Stimulated activated CD4-positive, alpha-beta T cell treated with anti-CD3 and anti-CD28 coated beads, TNF-alpha, amount 100 ng/mL, for 4 hours (primary cell): ENCODE results near the gene ACTRT2.

ENCODE experiments used
- DNase-seq, 3 experiments: peaks; one replicate each; pipeline ENCODE4 v3.0.0-alpha.2; 2020; ENCODE audit warnings: low read depth in 3 of 3

ACTRT2 gene

DNA sequence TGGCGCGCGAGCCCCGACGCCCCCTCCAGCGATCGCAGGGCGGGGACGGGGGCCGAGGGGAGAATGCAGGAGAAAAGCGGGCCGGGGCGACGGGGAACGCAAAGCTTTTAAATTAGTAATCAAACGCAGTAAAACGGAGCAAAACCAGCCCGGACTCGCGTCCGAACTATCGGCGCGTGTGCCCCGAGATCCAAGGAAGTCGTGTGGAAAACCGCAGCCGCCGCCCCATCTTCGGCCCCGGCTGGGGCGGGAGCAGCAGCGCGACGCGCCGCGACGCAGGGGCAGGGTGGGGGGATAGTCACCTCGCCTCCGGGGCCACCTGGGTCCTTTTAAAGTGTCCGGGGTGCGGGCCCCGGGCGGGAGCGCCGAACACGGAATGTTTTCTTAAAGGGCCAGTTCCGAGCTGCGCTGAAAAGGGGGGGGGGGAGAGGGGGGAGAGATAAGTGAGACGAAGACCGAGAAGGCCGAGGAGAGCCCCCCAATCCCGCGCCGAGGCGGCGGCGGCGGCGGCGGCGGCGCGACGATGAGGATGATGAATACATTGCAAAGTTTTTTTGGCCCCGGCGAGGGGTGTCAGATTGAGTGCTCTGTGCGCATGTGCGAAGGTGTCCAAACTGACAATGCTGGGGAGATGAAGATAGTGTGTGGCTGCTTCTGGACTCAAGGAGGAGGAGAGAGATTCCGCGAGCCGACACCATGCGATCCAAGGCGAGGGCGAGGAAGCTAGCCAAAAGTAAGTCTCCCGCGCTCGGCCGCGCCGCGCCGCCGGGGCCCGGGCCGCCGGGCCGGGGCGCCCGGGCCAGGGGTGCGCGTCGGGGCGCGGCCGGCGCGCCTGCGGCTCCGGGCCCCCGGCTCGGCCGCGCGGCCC is 47.5 kb downstream of the ACTRT2 start, which contains the start of gene PRDM16:
PRDM16 (plus strand) TSS at position 640 of the 868 bp plus-strand sequence; CDS start at position 697, 57 bp downstream.
- DNase-seq: no peak

DNA sequence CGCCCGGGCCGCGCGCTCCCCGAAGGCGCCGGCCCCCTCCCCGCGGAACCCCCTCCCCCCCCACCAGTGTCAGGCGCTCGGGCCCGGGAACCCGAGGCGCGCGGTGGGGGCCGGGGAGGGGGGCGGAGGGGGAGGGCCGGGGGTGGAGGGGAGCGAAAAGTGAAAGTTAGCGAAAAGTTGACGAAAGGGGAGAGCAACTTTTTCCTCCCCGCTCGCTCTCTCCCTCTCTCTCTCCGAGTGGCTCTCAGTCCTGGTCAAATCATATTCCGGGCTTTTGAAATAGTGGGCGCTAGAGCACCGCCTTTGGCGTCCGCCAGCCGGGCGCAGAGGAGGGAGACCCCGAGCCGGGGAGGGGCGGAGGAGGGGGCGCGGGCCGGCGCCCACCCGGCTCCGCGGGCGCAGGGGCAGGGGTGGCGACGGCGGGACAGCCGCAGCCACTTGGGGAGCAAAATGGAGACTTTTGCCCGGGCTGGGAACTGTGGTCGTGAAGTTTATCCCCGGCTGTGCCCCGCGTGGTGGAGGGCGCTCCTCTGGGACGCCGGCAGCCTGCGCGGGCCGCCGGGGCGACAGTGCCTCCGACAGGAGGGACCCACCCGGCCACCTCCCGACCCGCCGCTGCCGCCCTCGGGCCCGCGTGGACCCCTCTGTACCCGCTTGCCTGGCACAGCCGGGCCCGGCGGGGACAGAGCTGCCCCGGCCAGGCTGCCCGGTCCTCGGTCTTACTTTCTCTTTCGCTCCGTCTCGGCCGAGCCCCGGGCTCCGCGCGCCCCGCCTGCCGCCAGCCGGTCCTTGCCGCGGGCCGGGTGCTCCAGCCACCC is 48.4 kb downstream of the ACTRT2 start:
- no peak for DNase-seq

DNA sequence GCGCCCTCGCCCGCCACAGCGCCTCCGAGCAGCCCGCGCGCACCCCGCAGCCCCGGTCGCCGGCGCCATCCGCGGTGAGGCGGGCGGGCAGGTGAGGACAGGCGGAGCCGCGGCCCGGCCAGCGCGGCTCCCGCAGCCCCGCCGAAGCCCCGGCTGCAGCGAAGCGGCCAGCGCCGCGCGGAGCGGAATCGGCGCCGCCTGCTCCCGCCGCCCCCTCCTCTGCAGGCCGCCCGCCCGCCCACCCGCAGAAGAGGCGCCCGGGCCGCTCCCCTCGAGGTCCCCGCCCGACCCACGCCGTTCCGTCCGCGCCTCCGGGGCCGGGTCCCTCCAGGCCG is 49.0 kb downstream of the ACTRT2 start:
- DNase-seq: no peak

DNA sequence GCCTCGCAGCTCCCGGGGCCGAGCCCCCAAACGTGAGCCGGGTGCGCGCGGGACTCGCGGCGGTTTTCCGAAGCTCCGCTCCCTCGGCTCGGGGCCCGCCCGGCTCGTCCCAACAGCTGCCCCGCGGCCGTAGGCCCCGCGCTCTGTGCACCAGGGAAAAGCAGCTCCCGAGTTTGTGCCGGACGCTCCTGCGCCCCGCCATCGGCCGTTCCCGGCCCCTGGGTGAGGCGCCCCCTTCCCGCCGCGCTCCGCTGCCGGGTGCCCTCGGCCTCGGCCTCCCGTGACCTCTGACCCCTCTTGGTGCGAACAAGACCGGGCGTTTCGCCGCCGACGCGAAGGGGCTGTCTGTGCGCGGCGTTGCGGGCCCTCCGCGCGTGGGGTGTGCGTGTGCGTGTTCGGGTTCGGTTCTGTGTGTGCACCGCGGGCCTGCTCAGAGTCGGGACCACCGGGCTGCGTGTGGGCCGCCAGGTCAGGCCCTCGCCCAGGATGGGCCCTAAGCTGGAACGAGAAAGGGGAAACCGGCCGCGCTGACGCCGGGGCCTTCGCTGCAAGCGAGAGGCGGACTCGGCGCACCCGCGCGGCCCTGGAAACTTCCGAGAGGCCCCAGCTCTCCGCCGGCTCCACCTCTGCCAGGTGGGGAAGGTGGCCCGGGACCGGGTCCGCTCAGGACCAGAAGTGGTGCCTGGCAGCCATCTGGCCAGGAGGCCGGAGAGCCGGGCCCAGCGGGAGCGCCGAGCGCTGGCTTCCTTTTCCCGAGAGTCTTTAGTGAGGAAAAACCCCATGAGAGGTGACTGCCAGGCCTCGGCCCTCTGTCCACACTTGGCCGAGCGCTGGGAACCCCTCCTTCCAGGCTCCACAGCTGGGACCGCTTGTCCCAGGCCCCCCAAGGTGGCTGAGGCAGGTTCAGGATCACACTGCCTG is 49.6 kb downstream of the ACTRT2 start:
- DNase-seq: no peak

DNA sequence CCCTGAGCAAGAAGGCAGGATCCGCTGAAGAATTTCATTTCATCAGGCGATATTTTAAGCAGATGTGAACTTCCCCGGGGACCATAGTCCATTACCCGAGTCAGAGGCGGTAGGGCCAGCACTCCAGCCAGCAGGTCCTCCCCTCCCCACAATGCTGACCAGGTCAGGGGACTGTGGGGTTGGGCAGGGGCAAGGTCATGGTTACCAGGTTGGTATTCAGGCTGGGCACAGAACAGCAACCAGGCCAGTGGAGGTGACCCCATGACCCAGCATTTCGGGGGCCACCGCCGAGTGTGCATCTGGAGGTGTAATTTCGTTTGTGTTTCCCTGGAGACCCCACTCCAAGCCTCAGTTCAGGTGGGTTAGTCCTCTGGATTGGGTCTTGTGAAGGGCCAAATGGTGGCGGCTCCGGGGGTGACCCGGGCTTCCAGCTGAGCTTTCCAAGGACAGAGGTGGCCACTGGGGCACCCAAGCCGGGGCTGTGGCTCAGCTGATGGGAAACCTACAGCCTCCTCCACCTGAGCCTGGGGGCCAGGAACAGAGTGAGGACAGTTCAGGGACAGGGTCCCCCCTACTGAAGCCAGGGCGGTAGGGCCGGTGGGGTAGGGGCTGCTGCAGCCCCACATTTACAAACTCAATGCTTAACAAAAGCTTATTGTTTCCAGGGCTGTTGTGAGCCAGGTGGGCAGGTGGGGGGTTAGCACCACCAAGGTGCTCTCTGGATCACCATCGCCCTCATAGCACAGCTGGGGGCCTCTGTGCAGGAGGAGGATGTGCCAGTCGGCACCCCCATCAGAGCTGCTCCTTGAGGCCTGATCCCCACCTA is 50.5 kb downstream of the ACTRT2 start:
- no peak for DNase-seq
